Fibroblast of mammary gland (primary cell): Measurements from ENCODE around the gene TIPIN.

Experiments
- DNase-seq: peaks from one replicate; pipeline ENCODE4 v3.0.0-alpha.2; 2010; ENCODE audit warnings: low read depth
- H3K4me3 ChIP-seq: 2 replicates; pipeline ENCODE4 v1.5.1; 2011; ENCODE audit warnings: low read depth, mild to moderate bottlenecking, low read length, moderate library complexity; ENCODE audit not compliant: control insufficient read depth
- CTCF ChIP-seq: conservative IDR thresholded peaks from 2 replicates; pipeline ENCODE4 v1.5.1; 2011; ENCODE audit warnings: low read depth, low read length, inconsistent platforms; ENCODE audit not compliant: control insufficient read depth, insufficient read depth

TIPIN gene

GRCh38 chr15:66287461-66288057 is 68.9 kb downstream of the TIPIN start:
- peak; percentile 52 for TF ChIP-seq CTCF
- peak; percentile 43 for DNase-seq
- no peak overlapping the region for H3K4me3 ChIP-seq
